T-helper 1 cell (primary cell): ENCODE data around the gene CDKL1.
A peak's percentile ranks its signal among the peaks of the same experiment; 100 is the strongest.
"Not testable (repeated sequence)": the region's sequence is repeated elsewhere in the genome, so short reads cannot be mapped to it uniquely, and the experiment has no call there.

ENCODE experiments used
- DNase-seq, 5 donors: peaks; one replicate each; pipeline ENCODE4 v3.0.0-alpha.2; 2012 to 2020

CDKL1 gene

GRCh38 chr14:50321009-50321660, 75.5 kb downstream of the CDKL1 start:
- DNase-seq = peak; percentile 19 to 92 (median 54)

- no peak for DNase-seq
Measured at GRCh38 chr14:50320283-50320682, 76.4 kb downstream of the CDKL1 start.

- no peak for DNase-seq
Measured at GRCh38 chr14:50319721-50320120, 77.0 kb downstream of the CDKL1 start.

DNA sequence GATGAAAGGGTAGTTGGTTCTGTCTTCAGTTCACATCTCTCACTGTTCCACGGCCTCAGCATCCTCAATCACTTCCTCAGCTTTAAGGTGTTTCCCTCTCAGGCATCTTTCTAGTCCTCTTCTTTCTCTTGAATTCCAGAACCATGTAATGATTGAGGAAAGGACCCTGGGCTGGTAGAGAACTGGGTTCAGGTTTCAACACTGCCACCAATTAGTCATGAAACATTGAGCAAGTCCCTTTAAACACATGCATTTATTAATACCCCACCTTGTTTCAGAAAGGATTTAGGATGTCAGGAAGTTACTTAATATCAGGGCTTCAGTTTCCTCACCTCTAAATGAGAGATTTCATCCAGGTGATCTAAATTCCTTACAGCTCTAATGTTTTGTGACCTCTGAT, 77.4 kb downstream of the CDKL1 start:
- DNase-seq = no peak

DNA sequence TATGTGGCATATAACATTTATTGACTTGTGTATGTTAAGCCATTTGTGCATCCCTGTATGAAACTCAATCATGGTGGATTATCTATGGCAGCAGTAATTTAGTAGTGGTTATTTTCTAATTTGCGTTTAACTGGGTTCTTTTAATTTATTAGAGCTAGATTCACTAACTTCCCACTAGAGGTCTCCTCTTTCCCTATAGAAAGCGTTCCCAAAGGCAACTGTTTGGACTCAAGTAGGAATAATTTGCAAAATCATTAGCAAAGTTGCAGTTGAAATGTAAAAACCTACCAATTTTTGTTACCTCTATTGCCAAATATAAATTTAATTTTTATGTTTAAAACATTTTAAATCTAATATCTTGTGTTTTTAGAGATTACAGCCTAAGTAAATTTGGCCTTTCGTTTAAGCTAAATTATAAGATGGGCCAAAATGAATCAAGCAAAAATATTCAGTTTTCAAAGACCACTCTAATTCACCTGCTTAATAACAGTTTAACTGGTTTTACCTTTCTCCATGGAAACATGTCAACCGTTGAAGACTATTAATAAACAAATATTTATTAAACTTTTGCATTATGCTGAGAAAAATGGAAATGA, 78.6 kb downstream of the CDKL1 start:
- no peak for DNase-seq

- DNase-seq = not testable (repeated sequence)
Measured at GRCh38 chr14:50314098-50314497, 82.6 kb downstream of the CDKL1 start.

DNA sequence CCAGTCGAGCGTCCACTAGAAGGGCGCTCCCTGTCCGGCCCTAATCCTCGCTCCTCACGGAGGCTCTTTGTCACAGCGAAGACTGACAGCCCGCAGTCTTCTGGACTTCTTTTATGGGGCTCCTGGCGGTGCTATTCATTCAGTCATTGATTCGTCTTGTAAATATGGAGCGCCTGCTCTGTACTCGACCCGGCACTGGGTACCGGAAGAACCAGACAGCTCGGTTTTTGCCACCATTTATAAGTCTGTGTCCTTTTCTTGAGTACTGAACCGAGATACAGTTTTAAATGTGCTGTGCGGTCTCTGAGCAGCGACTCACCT, 84.0 kb downstream of the CDKL1 start:
- peak in 2 of 5 donors; percentile 45 to 51 for DNase-seq

DNA sequence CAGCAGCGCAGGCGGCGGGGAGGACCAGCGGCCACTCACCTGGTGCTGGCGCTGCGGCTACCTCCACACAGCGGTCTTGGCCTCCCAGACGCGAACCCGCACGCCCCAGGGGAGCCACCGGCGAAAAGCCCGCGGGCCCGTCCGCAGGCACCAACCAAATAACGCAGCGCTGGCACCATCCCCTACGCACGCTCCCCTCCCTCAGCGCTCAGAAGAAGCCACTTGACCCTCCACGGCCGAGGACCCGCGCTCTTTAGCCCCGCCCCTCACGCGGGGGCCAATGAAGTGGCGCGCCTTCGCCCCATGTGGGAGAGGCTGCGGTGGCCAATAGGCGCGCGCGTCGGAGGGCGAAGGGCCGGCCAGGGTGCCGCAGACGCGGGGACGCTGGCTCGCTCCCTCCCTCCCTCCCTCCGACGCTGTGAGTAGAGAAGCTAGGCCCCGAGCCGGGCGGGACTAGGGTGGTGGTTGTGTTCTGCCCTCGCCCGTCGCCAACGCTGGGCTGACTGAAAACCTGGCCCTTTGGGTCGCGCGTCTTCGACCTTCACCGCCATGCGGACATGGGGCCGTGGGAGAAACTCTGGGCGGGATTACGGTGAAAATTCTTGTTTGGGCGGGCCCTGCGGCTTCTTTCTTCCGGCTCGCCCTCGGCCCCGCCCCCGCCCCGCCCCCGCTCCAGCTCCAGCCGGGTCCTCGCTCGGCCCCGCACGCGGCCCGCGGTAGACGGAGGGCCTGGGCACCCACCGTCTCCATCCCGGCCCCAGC, 84.5 kb downstream of the CDKL1 start, which contains the start of the genes DMAC2L and L2HGDH:
TSS of gene DMAC2L (plus strand) at position 353 of the 762 bp plus-strand sequence. CDS start 9,164 bp downstream, outside the sequence.
TSS of gene L2HGDH (minus strand) at position 258 of the 762 bp plus-strand sequence. CDS start at position 179, 79 bp downstream.
- peak; percentile 78 to 96 (median 83) for DNase-seq

GRCh38 chr14:50311337-50311971, 85.2 kb downstream of the CDKL1 start:
- DNase-seq = no peak

DNA sequence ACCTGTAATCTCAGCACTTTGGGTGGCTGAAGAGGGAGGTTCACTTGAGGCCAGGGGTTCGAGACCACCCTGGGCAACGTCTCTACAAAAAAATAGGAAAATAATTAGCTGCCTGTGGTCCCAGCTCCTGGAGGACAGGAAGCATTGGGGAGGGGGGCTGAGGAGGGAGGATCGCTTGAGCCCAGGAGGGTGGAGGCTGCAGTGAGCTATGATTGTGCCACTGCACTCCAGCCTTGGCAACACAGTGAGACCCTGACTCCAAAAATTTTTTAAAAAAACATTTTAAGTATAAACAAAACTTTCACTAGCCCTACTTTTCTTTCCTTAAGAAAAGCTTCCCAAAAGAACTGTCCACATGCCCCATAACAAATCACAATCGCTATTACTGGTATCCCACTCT, 86.2 kb downstream of the CDKL1 start:
- DNase-seq = no peak

DNA sequence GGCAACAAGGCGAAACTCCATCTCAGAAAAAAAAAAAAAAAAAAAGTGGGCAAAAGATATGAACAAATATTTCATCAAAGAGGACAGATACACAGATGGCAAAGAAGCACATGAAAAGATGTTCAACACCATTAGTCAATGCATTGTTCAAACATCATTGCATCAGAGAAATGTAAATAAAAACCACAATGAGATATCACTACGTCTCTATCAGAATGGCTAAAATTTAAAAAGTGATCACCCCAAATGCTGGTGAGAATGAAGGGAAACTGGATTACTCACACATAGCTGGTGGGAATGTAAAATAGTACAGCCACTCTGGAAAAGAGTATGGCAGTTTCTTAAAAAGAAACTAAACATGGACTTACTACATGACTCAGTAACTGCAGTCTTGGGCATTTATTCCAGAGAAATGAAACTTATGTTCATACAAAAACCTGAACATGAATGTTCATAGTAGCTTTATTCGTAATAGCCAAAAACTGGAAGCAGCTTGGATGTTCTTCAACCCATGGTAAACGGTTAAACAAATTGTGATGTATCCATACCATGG, 88.2 kb downstream of the CDKL1 start:
- no peak for DNase-seq

DNA sequence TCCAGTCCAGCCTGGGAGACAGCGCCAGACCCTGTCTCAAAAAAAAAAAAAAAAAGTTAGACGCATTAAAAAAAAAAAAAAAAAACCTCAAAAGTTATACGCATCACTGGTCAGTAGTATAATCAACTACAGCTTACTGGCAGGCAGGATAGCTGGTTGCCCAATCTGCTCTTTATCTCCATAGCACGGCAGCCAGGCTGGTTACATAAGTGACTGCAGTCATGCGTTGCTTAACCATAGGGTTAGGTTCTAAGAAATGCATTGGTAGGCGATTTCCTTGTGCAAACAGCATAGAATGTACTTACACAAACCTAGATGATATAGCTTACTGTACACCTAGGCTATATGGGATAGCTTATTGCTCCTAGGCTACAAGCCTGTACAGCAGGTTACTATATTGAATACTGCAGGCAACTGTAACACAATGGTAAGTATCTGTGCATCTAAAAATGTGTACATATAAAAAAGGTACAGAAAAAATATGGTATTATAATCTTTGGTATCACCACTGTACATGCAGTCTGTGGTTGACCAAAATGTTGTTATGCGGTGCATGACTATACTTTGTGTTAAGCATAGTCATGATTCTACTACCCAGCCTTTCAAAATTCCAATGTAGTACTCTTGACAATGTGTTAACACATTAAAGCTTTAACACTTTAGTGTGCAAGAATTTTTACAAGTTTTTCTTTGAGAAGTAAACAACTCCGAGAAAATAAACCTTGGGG, 92.8 kb downstream of the CDKL1 start:
- no peak for DNase-seq

GRCh38 chr14:50301914-50302313, 94.8 kb downstream of the CDKL1 start:
- no peak for DNase-seq

- no peak for DNase-seq
Measured at GRCh38 chr14:50299585-50299984, 97.1 kb downstream of the CDKL1 start.

DNA sequence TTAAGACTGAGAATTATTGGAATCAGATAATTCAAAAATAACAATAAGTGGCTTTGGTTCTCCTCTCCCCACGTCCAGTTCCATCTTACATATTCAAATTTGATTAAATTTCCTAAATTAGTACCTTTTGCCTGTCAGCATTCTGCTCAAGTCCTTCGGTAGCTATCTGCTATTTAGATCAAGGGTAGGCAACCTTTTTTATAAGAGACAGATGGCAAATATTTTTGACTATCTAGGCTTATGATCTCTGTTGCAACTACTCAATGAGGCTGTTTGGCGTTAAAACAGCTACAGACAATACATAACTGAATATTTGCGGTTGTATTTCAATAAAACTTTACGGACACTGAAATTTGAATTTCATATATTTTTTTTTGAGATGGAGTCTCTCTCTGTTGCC, 106.4 kb downstream of the CDKL1 start:
- no peak for DNase-seq

DNA sequence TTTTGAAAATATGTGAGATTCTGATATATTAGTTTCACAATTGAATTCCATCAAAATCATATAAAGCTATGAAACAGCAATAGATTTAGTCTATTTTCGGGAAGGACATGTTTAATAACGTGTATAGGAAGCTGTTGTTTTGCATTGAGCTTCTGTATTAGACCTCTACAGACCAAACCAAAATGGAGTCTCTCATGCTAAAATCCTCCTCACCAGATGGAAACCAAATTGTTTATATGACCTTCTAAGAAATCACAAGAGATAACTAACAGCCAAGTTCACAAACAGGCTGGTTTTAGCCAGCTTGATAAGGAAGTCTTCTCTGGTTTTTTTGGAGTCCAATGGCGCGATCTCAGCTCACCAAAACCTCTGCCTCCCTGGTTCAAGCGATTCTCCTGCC, 108.5 kb downstream of the CDKL1 start:
- no peak for DNase-seq

- DNase-seq = no peak
Measured at GRCh38 chr14:50285861-50286260, 110.8 kb downstream of the CDKL1 start.
